Fibroblast of lung (primary cell): ENCODE data around the gene KLHL2. TPM values are rescaled to one million over a fixed set of nuclear protein-coding genes. Genes with fewer than 3 reads are reported as not detected.

Experiments
- DNase-seq, 2 donors: peaks; one replicate each; pipeline versions ENCODE4 v3.0.0 to v3.0.0-alpha.2; 2010; ENCODE audit warnings: low read depth in 2 of 2
- H2AFZ ChIP-seq: 2 replicates; pipeline ENCODE4 v1.5.1; 2012; ENCODE audit warnings: low read length, control low read depth, inconsistent platforms
- H3K27ac ChIP-seq: 2 replicates; pipeline ENCODE4 v1.5.1; 2011; ENCODE audit warnings: low read length, control low read depth; ENCODE audit not compliant: insufficient read depth
- H3K27me3 ChIP-seq: 2 replicates; pipeline ENCODE4 v1.5.1; 2011; ENCODE audit warnings: mild to moderate bottlenecking, low read length; ENCODE audit not compliant: control insufficient read depth, insufficient read depth
- H3K36me3 ChIP-seq: 2 replicates; pipeline ENCODE4 v1.5.1; 2011; ENCODE audit warnings: low read length; ENCODE audit not compliant: control insufficient read depth, insufficient read depth
- H3K4me1 ChIP-seq: 2 replicates; pipeline ENCODE4 v1.5.1; 2011; ENCODE audit warnings: low read length; ENCODE audit not compliant: control insufficient read depth, insufficient read depth; ENCODE audit errors: extremely low read depth
- H3K4me2 ChIP-seq: 2 replicates; pipeline ENCODE4 v1.5.1; 2011; ENCODE audit warnings: low read length, control low read depth; ENCODE audit not compliant: insufficient read depth; ENCODE audit errors: extremely low read depth
- H3K4me3 ChIP-seq, 4 experiments: fragments of 200-600 bp in 1 of 4; sonication (generic) in 1 of 4; replicated peaks in 1 of 4; 2 replicates each; pipeline ENCODE4 v1.5.1; 2011 to 2016; ENCODE audit warnings: low read length in 4 of 4, low read depth in 3 of 4, mild to moderate bottlenecking in 3 of 4, control low read depth in 2 of 4, inconsistent platforms in 1 of 4, mixed read lengths in 1 of 4; ENCODE audit not compliant: insufficient read depth in 1 of 4; ENCODE audit errors: control extremely low read depth in 1 of 4
- H3K79me2 ChIP-seq: 2 replicates; pipeline ENCODE4 v1.5.1; 2012; ENCODE audit warnings: mild to moderate bottlenecking, low read length, inconsistent platforms; ENCODE audit not compliant: control insufficient read depth, insufficient read depth
- H3K9ac ChIP-seq: 2 replicates; pipeline ENCODE4 v1.5.1; 2011; ENCODE audit warnings: mild to moderate bottlenecking, low read length, control low read depth; ENCODE audit not compliant: insufficient read depth
- H3K9me3 ChIP-seq: 2 replicates; pipeline ENCODE4 v1.5.1; 2012; ENCODE audit warnings: low read depth, low read length; ENCODE audit not compliant: control insufficient read depth, insufficient read depth
- H4K20me1 ChIP-seq: 2 replicates; pipeline ENCODE4 v1.5.1; 2011; ENCODE audit warnings: low read length; ENCODE audit not compliant: control insufficient read depth, insufficient read depth; ENCODE audit errors: extremely low read depth
- EZH2 ChIP-seq: IDR thresholded peaks from 2 replicates; pipeline ENCODE4 v1.5.1; 2012; ENCODE audit warnings: low read length, control low read depth, mild to moderate bottlenecking; ENCODE audit errors: missing control alignments
- polyA plus RNA-seq, 2 donors: library from polyadenylated mRNA; depleted of rRNA in 1 of 2; stranded (reverse) in 1 of 2; unstranded in 1 of 2; fragments of >200 nt; gene quantifications; 2 replicates each; pipeline ENCODE4 v1.2.1, GENCODE V29; 2011 to 2012; ENCODE audit warnings: missing spikeins in 1 of 2
- total RNA-seq: library from RNA; depleted of rRNA; stranded (reverse); fragments of >200 nt; gene quantifications from 2 replicates; pipeline ENCODE4 v1.2.1, GENCODE V29; 2014
- TF ChIP-seq, protein P1 (sequence below), 2 donors: IDR thresholded peaks in 1 of 2; conservative IDR thresholded peaks in 1 of 2; 1 replicate in 1 of 2; 2 replicates in 1 of 2; pipeline ENCODE4 v1.5.1; 2011 to 2012; ENCODE audit warnings: low read length in 2 of 2, control low read depth in 1 of 2, inconsistent platforms in 1 of 2, low read depth in 1 of 2, mild to moderate bottlenecking in 1 of 2

The KLHL2 gene
- total and polyA plus RNA-seq, 2 donors (not counting 1 experiment from before 2014, with no cell fraction given) = 14.5 to 26.1 TPM

DNA sequence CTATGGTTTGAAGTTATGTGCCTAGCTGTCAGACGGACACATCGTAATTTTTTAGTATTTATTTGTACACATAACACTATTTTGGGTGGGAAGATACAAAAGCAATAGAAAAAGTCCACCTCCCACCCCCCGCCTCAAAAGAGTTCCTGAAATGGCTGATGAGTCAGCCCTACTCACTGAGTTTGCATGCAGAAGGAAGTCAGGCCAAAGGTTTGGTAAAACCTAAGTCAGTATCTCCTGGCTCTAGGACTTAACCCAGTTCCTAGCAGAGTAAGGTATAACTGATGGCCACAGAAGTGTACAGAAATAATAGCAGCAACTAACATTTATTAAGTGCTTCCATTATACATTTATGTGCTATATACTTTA is 2.9 kb upstream of the KLHL2 start:
- Histone ChIP-seq H4K20me1 (no peaks in the 10 kb centered on the region), H3K4me2 (no peak overlapping the region), H3K27ac (no peak overlapping the region), H3K27me3 (no peaks in the 10 kb centered on the region), H3K79me2 (peaks cover 8% of the 10 kb centered on the region), H2AFZ (no peak overlapping the region), H3K36me3 (no peaks in the 10 kb centered on the region), H3K9me3 (no peaks in the 10 kb centered on the region), H3K4me3 (no peak overlapping the region), H3K4me1 (peaks cover 2% of the 10 kb centered on the region), H3K9ac (no peak overlapping the region)
- TF ChIP-seq EZH2 = no peak
- TF ChIP-seq, protein P1, sequence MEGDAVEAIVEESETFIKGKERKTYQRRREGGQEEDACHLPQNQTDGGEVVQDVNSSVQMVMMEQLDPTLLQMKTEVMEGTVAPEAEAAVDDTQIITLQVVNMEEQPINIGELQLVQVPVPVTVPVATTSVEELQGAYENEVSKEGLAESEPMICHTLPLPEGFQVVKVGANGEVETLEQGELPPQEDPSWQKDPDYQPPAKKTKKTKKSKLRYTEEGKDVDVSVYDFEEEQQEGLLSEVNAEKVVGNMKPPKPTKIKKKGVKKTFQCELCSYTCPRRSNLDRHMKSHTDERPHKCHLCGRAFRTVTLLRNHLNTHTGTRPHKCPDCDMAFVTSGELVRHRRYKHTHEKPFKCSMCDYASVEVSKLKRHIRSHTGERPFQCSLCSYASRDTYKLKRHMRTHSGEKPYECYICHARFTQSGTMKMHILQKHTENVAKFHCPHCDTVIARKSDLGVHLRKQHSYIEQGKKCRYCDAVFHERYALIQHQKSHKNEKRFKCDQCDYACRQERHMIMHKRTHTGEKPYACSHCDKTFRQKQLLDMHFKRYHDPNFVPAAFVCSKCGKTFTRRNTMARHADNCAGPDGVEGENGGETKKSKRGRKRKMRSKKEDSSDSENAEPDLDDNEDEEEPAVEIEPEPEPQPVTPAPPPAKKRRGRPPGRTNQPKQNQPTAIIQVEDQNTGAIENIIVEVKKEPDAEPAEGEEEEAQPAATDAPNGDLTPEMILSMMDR (conservative IDR thresholded peaks at IDR 0.05 in 1 of 2, IDR thresholded peaks at IDR 0.05 in 1 of 2; ENCODE audit: low read depth in 1 of 2, low read length in 2 of 2) = no peak
- peak; percentile 49 to 64 for DNase-seq

DNA sequence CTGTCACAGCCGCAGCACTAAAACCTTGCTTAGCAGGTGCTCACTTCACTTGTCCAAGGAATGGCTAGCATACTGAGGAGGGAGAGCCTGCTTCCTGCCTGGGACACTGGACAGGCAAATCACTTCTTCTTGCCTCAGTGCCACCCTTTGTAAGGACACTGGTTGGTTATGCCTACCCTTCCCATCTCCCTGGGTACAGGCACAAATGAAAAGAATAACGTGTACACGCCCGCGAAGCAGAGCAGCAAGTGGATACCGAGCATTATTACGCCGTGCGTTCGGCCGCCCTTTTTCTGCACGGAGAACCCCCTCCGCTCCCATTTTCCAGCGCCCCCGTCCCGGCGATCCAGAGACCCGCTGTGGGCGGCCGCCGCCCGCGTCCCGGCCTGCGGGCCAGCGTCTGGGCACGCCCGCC is 338 bp upstream of the KLHL2 start:
- Histone ChIP-seq H3K27ac (peak overlapping the region; percentile 57), H3K4me1 (peaks cover 2% of the 10 kb centered on the region)
- TF ChIP-seq EZH2 = no peak
- TF ChIP-seq, protein P1 (conservative IDR thresholded peaks at IDR 0.05 in 1 of 2, IDR thresholded peaks at IDR 0.05 in 1 of 2; ENCODE audit: low read depth in 1 of 2, low read length in 2 of 2) = no peak

DNA sequence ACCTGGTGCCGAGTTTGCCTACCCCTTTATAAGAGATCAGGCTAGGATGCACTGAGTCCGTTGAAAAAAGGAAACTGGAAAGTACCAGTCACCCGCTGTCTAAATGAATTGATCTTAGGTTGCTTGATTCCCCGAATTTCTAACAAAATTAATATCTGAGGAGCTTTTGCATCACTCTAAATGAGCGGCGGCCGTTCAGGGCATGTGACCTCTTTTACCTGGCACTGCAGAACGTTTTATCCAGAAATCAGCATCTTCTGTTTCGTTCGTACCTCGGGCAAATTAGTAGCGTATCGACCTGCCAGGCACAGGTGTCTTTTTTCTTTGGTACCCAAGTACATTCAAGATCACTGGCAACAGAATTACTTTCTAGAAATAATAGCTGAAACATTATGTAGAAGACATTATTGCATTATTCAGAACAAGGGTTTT is 876 bp downstream of the KLHL2 start:
- no peak for TF ChIP-seq EZH2
- TF ChIP-seq, protein P1 (conservative IDR thresholded peaks at IDR 0.05 in 1 of 2, IDR thresholded peaks at IDR 0.05 in 1 of 2; ENCODE audit: low read depth in 1 of 2, low read length in 2 of 2) = no peak
- H2AFZ ChIP-seq = peak overlapping the region; percentile 63
- peak overlapping the region; percentile 83 for H3K4me2 ChIP-seq
- H3K4me1 ChIP-seq = peaks cover 2% of the 10 kb centered on the region
- H3K4me3 ChIP-seq = peak overlapping the region; percentile 62 to 89 (median 81)
- no peaks in the 10 kb centered on the region for H4K20me1 ChIP-seq
- no peaks in the 10 kb centered on the region for H3K9me3 ChIP-seq
- no peaks in the 10 kb centered on the region for H3K36me3 ChIP-seq
- H3K79me2 ChIP-seq = peaks cover 10% of the 10 kb centered on the region
- H3K9ac ChIP-seq = no peak overlapping the region
- no peak for DNase-seq
- no peaks in the 10 kb centered on the region for H3K27me3 ChIP-seq
- no peak overlapping the region for H3K27ac ChIP-seq

More for the DNA sequence above, 338 bp upstream of the KLHL2 start:
- DNase-seq = peak; percentile 35 to 40
- Histone ChIP-seq H3K4me3 (peak overlapping the region; percentile 80 to 89 (median 84)), H3K36me3 (no peaks in the 10 kb centered on the region), H3K9me3 (no peaks in the 10 kb centered on the region), H3K79me2 (peaks cover 10% of the 10 kb centered on the region), H4K20me1 (no peaks in the 10 kb centered on the region), H3K9ac (peak overlapping the region; percentile 30), H3K4me2 (peak overlapping the region; percentile 90), H3K27me3 (no peaks in the 10 kb centered on the region), H2AFZ (peak overlapping the region; percentile 100)
